ENCODE results near the gene NT5C. TPM values are rescaled to one million over a fixed set of nuclear protein-coding genes. Genes with fewer than 3 reads are reported as not detected.

The NT5C gene
- total RNA-seq, 2 experiments from 2014 or later = 107 to 259 TPM

DNA sequence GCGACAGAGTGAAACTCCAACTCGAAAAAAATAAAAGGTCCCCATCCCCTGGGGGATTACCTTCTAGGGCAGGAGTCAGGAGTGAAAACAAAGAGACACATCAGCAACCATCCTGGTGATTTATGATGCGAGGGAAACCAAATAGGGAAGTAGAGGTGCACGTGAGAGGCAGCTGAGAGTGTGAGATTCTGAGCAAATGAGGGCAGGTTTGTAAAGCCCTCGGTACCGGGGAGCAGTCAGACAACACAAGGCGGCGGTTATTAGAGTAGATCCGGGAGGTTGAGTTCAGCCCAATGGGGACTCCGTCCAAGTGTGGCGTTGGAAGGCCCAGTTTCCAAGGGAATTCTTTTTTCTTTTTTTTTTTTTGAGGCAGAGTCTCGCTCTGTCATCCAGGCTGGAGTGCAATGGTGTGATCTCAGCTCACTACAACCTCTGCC lies 29.1 kb downstream of the NT5C start:
- intact Hi-C loops (cut with micrococcal nuclease; ENCODE audit: unreplicated experiment) = no loop called here
- peak overlapping the region; percentile 52; the same call in 1 of the 2 replicates for H2AFZ ChIP-seq (ENCODE audit: low read length)
- BruUV-seq (replicated peaks) = no TSS peak
- H3K79me2 ChIP-seq (ENCODE audit: insufficient read depth, low read depth, low read length) = no peaks in the 10 kb centered on the region
- TF ChIP-seq CTCF (conservative IDR thresholded peaks at IDR 0.05; ENCODE audit: low read length) = no peak
- H3K27ac ChIP-seq (ENCODE audit: low read depth, low read length, poor library complexity, severe bottlenecking) = no peak overlapping the region
- H3K4me3 ChIP-seq (ENCODE audit: low read depth, low read length, poor library complexity, severe bottlenecking) = no peak overlapping the region
- H3K4me2 ChIP-seq (ENCODE audit: low read length) = peak overlapping the region; percentile 51
- POLR2A ChIA-PET = no interaction called here
- no peaks in the 10 kb centered on the region for H4K20me1 ChIP-seq (ENCODE audit: insufficient read depth, low read length)
- no peaks in the 10 kb centered on the region for H3K9me3 ChIP-seq (ENCODE audit: low read length)
- peaks cover 17% of the 10 kb centered on the region for H3K4me1 ChIP-seq (ENCODE audit: insufficient read depth, low read length, poor library complexity, severe bottlenecking)
- DNase-seq (ENCODE audit: low spot score) = peak; percentile 78
- CTCF ChIA-PET (ENCODE audit: unreplicated experiment) = interaction anchor here (0.5 kb wide), 1 partner anchor 117 kb away, joined by 3 read pairs; no protein-coding TSS in a partner anchor
- no peaks in the 10 kb centered on the region for H3K9me2 ChIP-seq (ENCODE audit: insufficient read depth, low read length)
- H3K36me3 ChIP-seq (ENCODE audit: insufficient read depth, low read length) = no peaks in the 10 kb centered on the region

GRCh38 chr17:75099881-75100595 lies 31.5 kb downstream of the NT5C start:
- H3K4me3 ChIP-seq (ENCODE audit: low read depth, low read length, poor library complexity, severe bottlenecking) = no peak overlapping the region
- TF ChIP-seq EZH2phosphoT487 (IDR thresholded peaks at IDR 0.05; ENCODE audit: borderline replicate concordance, low read depth, low read length) (no peak), CTCF (conservative IDR thresholded peaks at IDR 0.05; ENCODE audit: low read length) (no peak)
- H3K9me2 ChIP-seq (ENCODE audit: insufficient read depth, low read length) = no peaks in the 10 kb centered on the region
- H3K27ac ChIP-seq (ENCODE audit: low read depth, low read length, poor library complexity, severe bottlenecking) = no peak overlapping the region
- intact Hi-C loops (cut with micrococcal nuclease; ENCODE audit: unreplicated experiment) = no loop called here
- no peaks in the 10 kb centered on the region for H3K36me3 ChIP-seq (ENCODE audit: insufficient read depth, low read length)
- H3K4me1 ChIP-seq (ENCODE audit: insufficient read depth, low read length, poor library complexity, severe bottlenecking) = peaks cover 17% of the 10 kb centered on the region
- BruUV-seq (replicated peaks) = no TSS peak
- no peak overlapping the region for H3K4me2 ChIP-seq (ENCODE audit: low read length)
- H3K9me3 ChIP-seq (ENCODE audit: low read length) = no peaks in the 10 kb centered on the region
- H4K20me1 ChIP-seq (ENCODE audit: insufficient read depth, low read length) = no peaks in the 10 kb centered on the region
- ChIA-PET POLR2A (no interaction called here), CTCF (ENCODE audit: unreplicated experiment) (no interaction called here)
- H3K79me2 ChIP-seq (ENCODE audit: insufficient read depth, low read depth, low read length) = no peaks in the 10 kb centered on the region
- DNase-seq (ENCODE audit: low spot score) = no peak
- no peak overlapping the region for H2AFZ ChIP-seq (ENCODE audit: low read length)

GRCh38 chr17:75098861-75099260 lies 32.7 kb downstream of the NT5C start:
- no peaks in the 10 kb centered on the region for H3K9me2 ChIP-seq (ENCODE audit: insufficient read depth, low read length)
- no peak for TF ChIP-seq CTCF (conservative IDR thresholded peaks at IDR 0.05; ENCODE audit: low read length)
- TF ChIP-seq EZH2phosphoT487 (IDR thresholded peaks at IDR 0.05; ENCODE audit: borderline replicate concordance, low read depth, low read length) = no peak
- intact Hi-C loops (cut with micrococcal nuclease; ENCODE audit: unreplicated experiment) = no loop called here
- BruUV-seq (replicated peaks) = no TSS peak
- POLR2A ChIA-PET = no interaction called here
- no peaks in the 10 kb centered on the region for H3K9me3 ChIP-seq (ENCODE audit: low read length)
- H3K36me3 ChIP-seq (ENCODE audit: insufficient read depth, low read length) = no peaks in the 10 kb centered on the region
- H3K27ac ChIP-seq (ENCODE audit: low read depth, low read length, poor library complexity, severe bottlenecking) = no peak overlapping the region
- H4K20me1 ChIP-seq (ENCODE audit: insufficient read depth, low read length) = no peaks in the 10 kb centered on the region
- peaks cover 17% of the 10 kb centered on the region for H3K4me1 ChIP-seq (ENCODE audit: insufficient read depth, low read length, poor library complexity, severe bottlenecking)
- CTCF ChIA-PET (ENCODE audit: unreplicated experiment) = interaction anchor here (0.6 kb wide), 1 partner anchor 138 kb away, joined by 3 read pairs; no protein-coding TSS in a partner anchor
- no peak overlapping the region for H3K4me3 ChIP-seq (ENCODE audit: low read depth, low read length, poor library complexity, severe bottlenecking)
- no peak overlapping the region for H2AFZ ChIP-seq (ENCODE audit: low read length)
- no peak for DNase-seq (ENCODE audit: low spot score)
- H3K79me2 ChIP-seq (ENCODE audit: insufficient read depth, low read depth, low read length) = no peaks in the 10 kb centered on the region
- no peak overlapping the region for H3K4me2 ChIP-seq (ENCODE audit: low read length)

All from OCI-LY7 (cell line).